VCaP (cell line): Measurements from ENCODE around the gene FMO2.

Experiments
- H3K27ac ChIP-seq: fragments of 450-650 bp; 2 replicates; pipeline ENCODE4 v1.5.1; 2017
- TF ChIP-seq, protein P1 (sequence below): fragments of 450-650 bp; conservative IDR thresholded peaks from 2 replicates; pipeline ENCODE4 v1.5.1; 2017; ENCODE audit warnings: mild to moderate bottlenecking, moderate library complexity

The FMO2 gene

DNA sequence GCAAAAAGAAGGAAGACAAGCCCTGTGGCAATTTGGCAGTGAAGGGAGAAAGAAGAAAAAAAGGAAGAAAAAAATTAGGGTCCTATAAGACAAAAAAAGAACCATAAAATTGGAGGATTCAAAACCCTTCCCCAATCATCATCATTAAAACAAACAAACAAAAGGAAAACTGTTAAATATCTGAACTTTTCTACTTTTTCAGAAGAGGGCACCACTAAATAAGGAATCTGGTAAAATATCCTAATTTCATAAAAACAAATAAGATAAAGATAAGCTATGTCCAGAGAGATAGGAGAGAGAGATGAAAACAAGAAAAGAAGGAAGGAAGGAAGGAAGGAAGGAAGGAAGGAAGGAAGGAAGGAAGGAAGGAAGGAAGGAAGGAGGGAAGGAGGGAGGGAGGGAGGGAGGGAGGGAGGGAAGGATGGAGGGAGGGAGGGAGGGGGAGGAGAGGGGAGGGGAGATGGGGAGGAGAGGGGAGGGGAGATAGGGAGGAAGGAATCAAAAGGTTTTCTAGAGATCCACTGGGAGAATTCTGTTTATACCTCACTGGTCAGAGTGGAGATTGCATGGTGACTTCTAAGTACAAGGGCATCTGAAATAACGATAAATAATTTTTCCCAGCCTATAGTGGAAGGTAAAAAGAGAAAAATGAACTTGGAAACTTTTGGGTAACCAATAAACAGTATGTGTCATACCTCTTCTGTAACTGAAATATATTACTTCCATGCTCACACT, 10.4 kb upstream of the FMO2 start:
- no peak overlapping the region for H3K27ac ChIP-seq
- TF ChIP-seq, protein P1, sequence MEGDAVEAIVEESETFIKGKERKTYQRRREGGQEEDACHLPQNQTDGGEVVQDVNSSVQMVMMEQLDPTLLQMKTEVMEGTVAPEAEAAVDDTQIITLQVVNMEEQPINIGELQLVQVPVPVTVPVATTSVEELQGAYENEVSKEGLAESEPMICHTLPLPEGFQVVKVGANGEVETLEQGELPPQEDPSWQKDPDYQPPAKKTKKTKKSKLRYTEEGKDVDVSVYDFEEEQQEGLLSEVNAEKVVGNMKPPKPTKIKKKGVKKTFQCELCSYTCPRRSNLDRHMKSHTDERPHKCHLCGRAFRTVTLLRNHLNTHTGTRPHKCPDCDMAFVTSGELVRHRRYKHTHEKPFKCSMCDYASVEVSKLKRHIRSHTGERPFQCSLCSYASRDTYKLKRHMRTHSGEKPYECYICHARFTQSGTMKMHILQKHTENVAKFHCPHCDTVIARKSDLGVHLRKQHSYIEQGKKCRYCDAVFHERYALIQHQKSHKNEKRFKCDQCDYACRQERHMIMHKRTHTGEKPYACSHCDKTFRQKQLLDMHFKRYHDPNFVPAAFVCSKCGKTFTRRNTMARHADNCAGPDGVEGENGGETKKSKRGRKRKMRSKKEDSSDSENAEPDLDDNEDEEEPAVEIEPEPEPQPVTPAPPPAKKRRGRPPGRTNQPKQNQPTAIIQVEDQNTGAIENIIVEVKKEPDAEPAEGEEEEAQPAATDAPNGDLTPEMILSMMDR: no peak

DNA sequence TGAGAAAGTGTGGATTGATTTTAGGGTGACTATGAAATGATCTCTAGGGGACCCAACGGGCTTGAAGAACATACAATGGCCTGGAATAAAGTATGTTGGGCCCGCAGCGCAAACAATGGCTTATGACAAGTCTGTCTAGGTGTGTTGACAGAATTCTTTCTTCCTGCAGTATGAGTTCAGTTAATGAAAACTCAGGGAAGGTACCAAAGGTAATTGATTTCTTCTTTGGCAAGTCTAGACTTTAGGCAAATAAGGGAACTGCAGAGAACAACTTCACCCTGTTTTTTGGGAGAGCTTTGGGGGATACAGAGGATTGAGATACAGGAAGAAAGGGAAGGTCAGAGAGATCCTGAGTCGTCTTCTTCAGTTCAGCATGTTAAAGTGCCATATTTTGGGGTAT, 7.8 kb upstream of the FMO2 start:
- TF ChIP-seq, protein P1: no peak
- H3K27ac ChIP-seq: no peak overlapping the region

GRCh38 chr1:171179318-171180227, 5.5 kb upstream of the FMO2 start:
- TF ChIP-seq, protein P1: no peak
- no peak overlapping the region for H3K27ac ChIP-seq

GRCh38 chr1:171180670-171181069, 4.4 kb upstream of the FMO2 start:
- H3K27ac ChIP-seq: no peak overlapping the region

DNA sequence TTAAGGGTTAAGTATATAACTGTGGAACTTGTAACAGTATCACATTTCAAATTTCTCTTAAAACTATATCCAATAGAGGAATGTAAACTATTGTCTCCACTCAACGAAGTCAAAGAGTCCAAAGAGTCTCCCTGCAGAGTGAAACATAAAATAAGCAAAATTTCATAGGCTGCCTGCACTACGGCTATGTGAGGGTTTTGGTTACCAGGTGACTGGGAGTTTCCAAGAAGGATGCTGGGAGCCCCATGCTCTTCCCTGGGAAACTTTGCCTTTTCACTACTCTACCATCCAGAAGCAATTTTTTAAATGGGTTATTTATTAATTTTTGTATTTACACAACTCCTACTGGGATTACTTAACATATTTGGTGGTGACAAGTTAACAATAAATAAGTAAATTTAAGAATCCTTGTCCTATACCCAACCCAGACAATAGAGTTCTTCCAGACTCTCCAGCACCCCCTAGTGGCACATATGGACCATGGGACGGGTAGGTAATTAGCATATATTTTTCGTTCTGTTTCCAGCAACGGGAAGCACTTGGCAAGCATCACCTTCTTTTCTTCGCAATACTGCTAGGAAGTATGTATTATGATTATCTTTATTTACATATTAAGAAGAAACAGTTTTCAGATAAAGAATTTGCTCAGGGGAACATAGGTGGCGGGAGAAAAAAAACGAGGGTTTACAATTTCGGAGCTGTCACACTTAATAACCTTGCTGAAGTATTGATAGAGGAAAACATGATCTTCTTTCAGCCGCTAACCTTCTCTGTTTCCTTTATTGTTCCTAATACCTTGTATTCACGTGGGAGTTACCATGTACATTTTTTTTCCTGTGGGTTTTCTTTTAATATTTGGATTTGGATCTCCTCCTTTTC, 3.5 kb downstream of the FMO2 start:
- no peak overlapping the region for H3K27ac ChIP-seq
- TF ChIP-seq, protein P1: peak; percentile 77

More at GRCh38 chr1:171180670-171181069, 4.4 kb upstream of the FMO2 start:
- TF ChIP-seq, protein P1: no peak

- TF ChIP-seq, protein P1: no peak
- no peak overlapping the region for H3K27ac ChIP-seq
Measured at GRCh38 chr1:171191992-171192391, 6.9 kb downstream of the FMO2 start.
